DND-41 (cell line): ENCODE measurements around the gene MARCHF3.

ENCODE experiments used
- ATAC-seq: fragments of 200-7000 bp; cut with Tn5 transposase; 3 replicates; pipeline ENCODE4 v1.9.1; 2021; ENCODE audit warnings: low read depth; ENCODE audit not compliant: insufficient read depth
- DNase-seq: peaks from one replicate; pipeline ENCODE4 v3.0.0-alpha.2; 2020
- H2AFZ ChIP-seq: 2 replicates; pipeline ENCODE4 v1.6.0; 2012; ENCODE audit warnings: low read depth, low read length
- H3K27ac ChIP-seq: 2 replicates; pipeline ENCODE4 v1.5.1; 2012; ENCODE audit warnings: low read length, inconsistent platforms
- H3K27me3 ChIP-seq: fragments of 200-600 bp; sonication (generic); 2 replicates; pipeline ENCODE4 v1.6.0; 2012; ENCODE audit warnings: low read length, mild to moderate bottlenecking, inconsistent platforms; ENCODE audit not compliant: insufficient read depth, poor library complexity
- H3K36me3 ChIP-seq: 2 replicates; pipeline ENCODE4 v1.5.1; 2012; ENCODE audit warnings: low read length, inconsistent platforms; ENCODE audit not compliant: insufficient read depth
- H3K4me1 ChIP-seq: 2 replicates; pipeline ENCODE4 v1.5.1; 2012; ENCODE audit warnings: mild to moderate bottlenecking, low read length; ENCODE audit not compliant: insufficient read depth
- H3K4me2 ChIP-seq: 2 replicates; pipeline ENCODE4 v1.6.0; 2012; ENCODE audit warnings: mild to moderate bottlenecking, moderate library complexity, low read length, inconsistent platforms; ENCODE audit not compliant: insufficient read depth
- H3K4me3 ChIP-seq, 2 experiments: fragments of 200-600 bp in 1 of 2; shearing (Covaris generic) in 1 of 2; 2 replicates each; pipeline ENCODE4 v1.5.1; 2012 to 2016; ENCODE audit warnings: inconsistent platforms in 2 of 2, low read length in 2 of 2, mild to moderate bottlenecking in 2 of 2, low read depth in 1 of 2, moderate library complexity in 1 of 2
- H3K79me2 ChIP-seq: 2 replicates; pipeline ENCODE4 v1.6.0; 2012; ENCODE audit warnings: low read length, inconsistent platforms; ENCODE audit not compliant: insufficient read depth
- H3K9ac ChIP-seq: 2 replicates; pipeline ENCODE4 v1.6.0; 2012; ENCODE audit warnings: low read depth, mild to moderate bottlenecking, inconsistent platforms, low read length, moderate library complexity
- H3K9me3 ChIP-seq: 2 replicates; pipeline ENCODE4 v1.5.1; 2012; ENCODE audit warnings: low read length, moderate library complexity, mild to moderate bottlenecking, inconsistent platforms; ENCODE audit not compliant: insufficient read depth, severe bottlenecking
- H4K20me1 ChIP-seq: 2 replicates; pipeline ENCODE4 v1.6.0; 2012; ENCODE audit warnings: low read length; ENCODE audit not compliant: insufficient read depth
- CTCF ChIP-seq: IDR thresholded peaks from 2 replicates; pipeline ENCODE4 v1.5.1; 2012; ENCODE audit warnings: borderline replicate concordance, low read length, moderate library complexity, mild to moderate bottlenecking; ENCODE audit not compliant: poor library complexity, severe bottlenecking; ENCODE audit errors: extremely low read depth
- EZH2 ChIP-seq: IDR thresholded peaks from 3 replicates; pipeline ENCODE4 v1.6.1; 2012; ENCODE audit warnings: borderline replicate concordance, low read depth, mild to moderate bottlenecking, moderate library complexity, low read length, inconsistent platforms; ENCODE audit not compliant: severe bottlenecking

MARCHF3 gene

GRCh38 chr5:126973193-126973592 lies 57.2 kb downstream of the MARCHF3 start:
- TF ChIP-seq CTCF (no peak), EZH2 (no peak)
- Histone ChIP-seq H3K9me3 (no peaks in the 10 kb centered on the region), H3K9ac (no peak overlapping the region), H3K27ac (no peak overlapping the region), H3K4me1 (peaks cover 19% of the 10 kb centered on the region), H4K20me1 (no peaks in the 10 kb centered on the region), H3K4me3 (no peak overlapping the region), H3K79me2 (no peaks in the 10 kb centered on the region), H3K4me2 (no peak overlapping the region), H3K27me3 (peaks cover 2% of the 10 kb centered on the region), H2AFZ (no peak overlapping the region), H3K36me3 (no peaks in the 10 kb centered on the region)
- no peak for ATAC-seq
- DNase-seq, result no peak

GRCh38 chr5:126972062-126972895 lies 58.1 kb downstream of the MARCHF3 start:
- H3K9ac ChIP-seq, result no peak overlapping the region
- DNase-seq (no peak), ATAC-seq (peak; percentile 57)
- H3K27ac ChIP-seq, result peak overlapping the region; percentile 3; the same call in 1 of the 2 replicates
- no peaks in the 10 kb centered on the region for H3K27me3 ChIP-seq
- H3K36me3 ChIP-seq, result no peaks in the 10 kb centered on the region
- H3K4me1 ChIP-seq, result peaks cover 19% of the 10 kb centered on the region
- no peaks in the 10 kb centered on the region for H3K9me3 ChIP-seq
- H3K79me2 ChIP-seq, result no peaks in the 10 kb centered on the region
- H3K4me2 ChIP-seq, result peak overlapping the region; percentile 16; the same call in 1 of the 2 replicates
- no peak overlapping the region for H3K4me3 ChIP-seq
- no peaks in the 10 kb centered on the region for H4K20me1 ChIP-seq
- H2AFZ ChIP-seq, result peak overlapping the region; percentile 33; the same call in 1 of the 2 replicates
- TF ChIP-seq CTCF (no peak), EZH2 (no peak)

- Histone ChIP-seq H3K4me1 (peaks cover 19% of the 10 kb centered on the region), H3K4me3 (no peak overlapping the region), H3K36me3 (no peaks in the 10 kb centered on the region), H3K4me2 (no peak overlapping the region), H3K27me3 (no peaks in the 10 kb centered on the region), H3K9me3 (no peaks in the 10 kb centered on the region), H3K27ac (no peak overlapping the region), H3K9ac (no peak overlapping the region), H4K20me1 (no peaks in the 10 kb centered on the region), H3K79me2 (no peaks in the 10 kb centered on the region), H2AFZ (no peak overlapping the region)
- ATAC-seq, result no peak
- no peak for DNase-seq
- TF ChIP-seq CTCF (no peak), EZH2 (no peak)
Observed at GRCh38 chr5:126971455-126972031, 58.8 kb downstream of the MARCHF3 start.
